CD4-positive, alpha-beta T cell (primary cell): Measurements from ENCODE around the gene STOML3. TPM values are rescaled to one million over a fixed set of nuclear protein-coding genes. Genes with fewer than 3 reads are reported as not detected.
A peak's percentile ranks its signal among the peaks of the same experiment; 100 is the strongest.

Source experiments
- ATAC-seq: fragments of 200-7000 bp; cut with Tn5 transposase; one replicate; pipeline ENCODE4 v1.10.0; 2022; ENCODE audit warnings: mild to moderate bottlenecking; ENCODE audit not compliant: poor library complexity
- CTCF ChIA-PET: fragments of 350-600 bp; sonication (Branson Sonifier 250); formaldehyde crosslinking; loops from one replicate; lab custom pipeline; 2021; ENCODE audit warnings: antibody characterized with exemption, inconsistent platforms; lab: Charles Lee
- POLR2A ChIA-PET: fragments of 350-600 bp; sonication (Branson Sonifier 250); formaldehyde crosslinking; loops from one replicate; lab custom pipeline; 2021; ENCODE audit warnings: antibody characterized with exemption, inconsistent platforms; lab: Charles Lee
- DNase-seq, 14 experiments: peaks; one replicate each; pipeline ENCODE4 v3.0.0-alpha.2; 2013 to 2020; ENCODE audit warnings: mixed read lengths in 2 of 14
- H3K27ac ChIP-seq, 2 donors: one replicate each; pipeline versions ENCODE4 v1.5.1 to v1.7.0; 2013; ENCODE audit warnings: low read length in 2 of 2, low read depth in 1 of 2, mild to moderate bottlenecking in 1 of 2
- H3K27me3 ChIP-seq, 2 experiments: 1 replicate in 1 of 2; 2 replicates in 1 of 2; pipeline versions ENCODE4 v1.6.1 to v1.7.0; 2013; ENCODE audit warnings: low read length in 2 of 2, control low read depth in 1 of 2, mild to moderate bottlenecking in 1 of 2, moderate library complexity in 1 of 2; ENCODE audit not compliant: insufficient read depth in 2 of 2, control insufficient read depth in 1 of 2
- H3K36me3 ChIP-seq: one replicate; pipeline ENCODE4 v1.6.1; 2013; ENCODE audit warnings: low read length, control low read depth; ENCODE audit not compliant: insufficient read depth
- H3K4me1 ChIP-seq: one replicate; pipeline ENCODE4 v1.6.1; 2013; ENCODE audit warnings: low read length, control low read depth; ENCODE audit not compliant: insufficient read depth
- H3K4me3 ChIP-seq: one replicate; pipeline ENCODE4 v1.5.1; 2013; ENCODE audit warnings: mild to moderate bottlenecking, low read length, moderate library complexity
- H3K9me3 ChIP-seq, 2 experiments: 1 replicate in 1 of 2; 2 replicates in 1 of 2; pipeline versions ENCODE4 v1.6.1 to v1.7.0; 2013; ENCODE audit warnings: low read length in 2 of 2, mild to moderate bottlenecking in 2 of 2, control low read depth in 1 of 2, moderate library complexity in 1 of 2; ENCODE audit not compliant: control insufficient read depth in 1 of 2, insufficient read depth in 1 of 2
- H3K27ac Mint-ChIP-seq: one replicate; pipeline ENCODE4 v1.8.0; 2020; ENCODE audit warnings: mixed read lengths
- H3K27me3 Mint-ChIP-seq: one replicate; pipeline ENCODE4 v1.8.0; 2021; ENCODE audit warnings: mixed read lengths
- H3K36me3 Mint-ChIP-seq: one replicate; pipeline ENCODE4 v1.8.0; 2021; ENCODE audit warnings: low read depth, mixed read lengths
- H3K4me1 Mint-ChIP-seq: one replicate; pipeline ENCODE4 v1.8.0; 2021; ENCODE audit warnings: low read depth, mixed read lengths
- H3K4me3 Mint-ChIP-seq: one replicate; pipeline ENCODE4 v1.8.0; 2020; ENCODE audit warnings: mild to moderate bottlenecking, mixed read lengths
- H3K9me3 Mint-ChIP-seq: one replicate; pipeline ENCODE4 v1.8.0; 2020; ENCODE audit warnings: mixed read lengths
- CTCF ChIP-seq: fragments of 200-600 bp; IDR thresholded peaks from one replicate; pipeline ENCODE4 v1.8.0; 2022; ENCODE audit warnings: antibody characterized with exemption, mild to moderate bottlenecking
- intact Hi-C, 2 experiments: fragments of 100-400 bp; cut with DNase I in 1 of 2; cut with micrococcal nuclease in 1 of 2; formaldehyde crosslinking; loops; one replicate each; pipeline versions ENCODE4 v1.15.1 to v1.9.0; 2023 to 2025; cut with DNase I, micrococcal nuclease
- total RNA-seq, 174 experiments: library from RNA in 2 of 174; stranded (reverse) in 2 of 174; gene quantifications; one replicate each; pipeline ENCODE4 v1.2.3 and lab custom pipeline; 2021 to 2026

STOML3 gene
- total RNA-seq, 2 experiments from 2014 or later: not detected

- POLR2A ChIA-PET: interaction anchor here (2.7 kb wide), 1 partner anchor 12 kb away, joined by 11 read pairs; no protein-coding TSS in a partner anchor
- ATAC-seq (no peak), DNase-seq (peak in 4 of 14 experiments; percentile 24 to 34 (median 34))
- no peaks in the 10 kb centered on the region for H3K9me3 Mint-ChIP-seq
- intact Hi-C loops: loop anchor here (5.0 to 10.0 kb wide), 3 partner anchors 621 to 1981 kb away; partner anchors contain the start of genes COG6 (in 1 of the 2) and SUPT20H (in 1 of the 2)
- H3K4me1 Mint-ChIP-seq: peaks cover 83% of the 10 kb centered on the region
- Histone ChIP-seq H3K36me3 (no peaks in the 10 kb centered on the region), H3K27me3 (no peaks in the 10 kb centered on the region), H3K27ac (no peak overlapping the region), H3K4me3 (peak overlapping the region; percentile 80), H3K4me1 (peaks cover 12% of the 10 kb centered on the region), H3K9me3 (no peaks in the 10 kb centered on the region)
- peak overlapping the region; percentile 95 for H3K4me3 Mint-ChIP-seq
- CTCF ChIA-PET: no interaction called here
- peak overlapping the region; percentile 98 for H3K27ac Mint-ChIP-seq
- no peak for TF ChIP-seq CTCF
- H3K27me3 Mint-ChIP-seq: no peaks in the 10 kb centered on the region
- H3K36me3 Mint-ChIP-seq: peaks cover 38% of the 10 kb centered on the region
Measured at GRCh38 chr13:39036212-39036611, 45.6 kb upstream of the STOML3 start.

DNA sequence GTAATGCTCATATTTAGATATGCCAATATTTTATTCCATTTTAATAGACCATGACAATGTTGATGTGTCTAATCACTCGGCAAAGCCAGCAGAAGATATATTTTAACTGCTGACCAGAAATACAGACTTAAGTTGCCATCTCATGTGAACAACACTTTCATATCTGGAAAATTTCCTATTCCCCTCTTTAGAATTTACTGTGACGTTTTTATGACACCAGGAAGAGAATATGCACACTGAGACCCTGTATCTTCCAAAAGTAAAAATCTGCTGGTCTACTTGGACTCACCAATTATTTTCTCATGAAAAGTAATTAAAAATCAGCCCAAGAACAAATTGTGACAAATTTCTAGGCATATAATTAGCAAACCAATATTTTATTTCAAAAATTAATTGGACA, 45.2 kb upstream of the STOML3 start:
- H3K27ac ChIP-seq: no peak overlapping the region
- ChIA-PET CTCF (no interaction called here), POLR2A (interaction anchor here (2.7 kb wide), 1 partner anchor 13 kb away, joined by 11 read pairs; no protein-coding TSS in a partner anchor)
- Mint-ChIP-seq H3K4me3 (peak overlapping the region; percentile 95), H3K27ac (peak overlapping the region; percentile 98), H3K36me3 (peaks cover 35% of the 10 kb centered on the region), H3K4me1 (peaks cover 80% of the 10 kb centered on the region), H3K9me3 (no peaks in the 10 kb centered on the region), H3K27me3 (no peaks in the 10 kb centered on the region)
- H3K4me3 ChIP-seq: peak overlapping the region; percentile 80
- intact Hi-C loops: loop anchor here (5.0 to 10.0 kb wide), 3 partner anchors 622 to 1981 kb away; partner anchors contain the start of genes COG6 (in 1 of the 2) and SUPT20H (in 1 of the 2)
- no peak for DNase-seq
- peaks cover 12% of the 10 kb centered on the region for H3K4me1 ChIP-seq
- H3K9me3 ChIP-seq: no peaks in the 10 kb centered on the region
- H3K36me3 ChIP-seq: peaks cover 3% of the 10 kb centered on the region
- ATAC-seq: no peak
- H3K27me3 ChIP-seq: no peaks in the 10 kb centered on the region
- no peak for TF ChIP-seq CTCF

- Histone ChIP-seq H3K27ac (no peak overlapping the region), H3K4me1 (peaks cover 12% of the 10 kb centered on the region), H3K4me3 (peak overlapping the region; percentile 80), H3K27me3 (no peaks in the 10 kb centered on the region), H3K9me3 (no peaks in the 10 kb centered on the region), H3K36me3 (peaks cover 7% of the 10 kb centered on the region)
- TF ChIP-seq CTCF: no peak
- DNase-seq (no peak), ATAC-seq (no peak)
- H3K4me1 Mint-ChIP-seq: peaks cover 74% of the 10 kb centered on the region
- no peaks in the 10 kb centered on the region for H3K27me3 Mint-ChIP-seq
- ChIA-PET CTCF (no interaction called here), POLR2A (no interaction called here)
- H3K36me3 Mint-ChIP-seq: peaks cover 37% of the 10 kb centered on the region
- H3K4me3 Mint-ChIP-seq: peak overlapping the region; percentile 95
- H3K27ac Mint-ChIP-seq: peak overlapping the region; percentile 98
- H3K9me3 Mint-ChIP-seq: no peaks in the 10 kb centered on the region
- intact Hi-C loops: loop anchor here (5.0 to 10.0 kb wide), 3 partner anchors 622 to 1980 kb away; partner anchors contain the start of genes COG6 (in 1 of the 2) and SUPT20H (in 1 of the 2)
Measured at GRCh38 chr13:39035204-39035603, 44.6 kb upstream of the STOML3 start.
